Iris pigment epithelial cell (primary cell): Measurements from ENCODE around the gene ZNF219.

Source experiments
- DNase-seq: peaks from one replicate; pipeline ENCODE4 v3.0.0-alpha.2; 2011; ENCODE audit warnings: low read depth

Gene ZNF219

DNA sequence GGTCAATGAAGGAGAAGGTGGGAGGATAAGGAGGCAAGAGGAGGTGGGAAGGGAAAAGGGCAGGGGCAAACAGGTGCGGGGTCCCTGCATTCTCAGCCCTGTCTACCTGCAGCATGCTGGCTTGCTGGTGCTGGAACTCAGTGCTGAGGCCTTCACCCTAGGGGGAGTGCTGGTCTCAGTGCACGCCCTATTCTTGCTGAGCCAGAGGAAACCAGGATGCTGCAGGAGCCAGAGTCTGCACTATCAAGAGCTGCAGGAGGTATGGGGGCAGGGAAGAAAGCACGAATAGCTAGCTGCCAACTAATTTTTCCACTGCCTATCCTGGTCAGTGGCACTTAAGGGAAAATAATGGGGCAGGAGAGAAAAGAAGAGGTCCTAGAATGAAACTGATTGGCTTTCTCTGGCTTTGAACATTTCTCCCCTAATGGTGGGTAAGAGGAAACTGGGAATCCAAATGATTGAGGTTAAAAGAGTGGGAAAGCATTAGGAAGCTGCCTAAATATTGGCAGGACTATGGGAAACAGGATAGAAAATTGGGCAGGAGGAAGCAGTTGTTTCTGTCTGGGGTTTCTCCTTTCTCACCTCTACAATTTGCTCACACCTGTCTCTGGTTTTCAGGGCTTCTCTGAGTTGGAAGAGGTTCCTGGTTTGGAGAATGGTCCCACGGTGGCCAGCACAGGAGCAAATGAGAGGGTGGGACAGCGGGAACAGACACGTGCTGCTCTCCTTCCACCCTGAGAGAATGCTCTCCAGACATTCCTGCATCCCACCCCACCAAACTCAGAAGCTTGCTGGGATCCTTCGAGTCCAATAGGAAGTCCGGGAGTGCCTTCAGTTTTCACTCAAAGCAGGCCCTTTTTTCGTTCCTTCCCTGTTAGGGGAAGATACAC, 4.3 kb upstream of the ZNF219 start:
- no peak for DNase-seq

DNA sequence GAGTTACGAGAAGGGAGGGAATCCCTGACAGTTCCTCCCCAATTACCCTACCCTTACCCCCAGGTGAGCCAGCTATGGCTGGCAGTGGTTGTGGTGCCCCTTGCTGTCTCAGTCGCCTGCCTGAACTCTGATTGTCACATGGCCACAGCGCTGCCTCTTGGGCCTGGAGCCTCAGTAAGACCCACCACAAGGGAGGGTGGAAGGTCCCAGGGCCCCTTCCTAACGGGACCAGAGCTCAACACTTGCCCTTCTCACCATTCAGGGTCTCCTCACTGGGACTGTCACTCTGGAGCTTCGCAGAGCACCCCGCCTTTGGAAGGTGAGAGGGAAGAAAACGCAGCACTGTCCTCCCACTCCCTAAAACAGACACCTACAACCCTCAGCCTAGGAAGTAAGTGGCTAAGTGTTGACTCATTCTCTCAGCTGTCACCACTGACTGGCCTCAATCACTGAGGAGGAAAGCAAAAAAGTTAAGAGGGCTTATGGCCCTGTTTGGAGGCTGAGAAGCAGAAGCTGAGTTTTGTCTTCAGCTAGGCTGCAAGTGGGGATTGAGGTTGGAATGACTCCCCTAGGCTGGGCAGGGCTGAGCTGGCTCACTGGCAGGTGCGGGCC, 3.5 kb upstream of the ZNF219 start:
- DNase-seq, result no peak

DNA sequence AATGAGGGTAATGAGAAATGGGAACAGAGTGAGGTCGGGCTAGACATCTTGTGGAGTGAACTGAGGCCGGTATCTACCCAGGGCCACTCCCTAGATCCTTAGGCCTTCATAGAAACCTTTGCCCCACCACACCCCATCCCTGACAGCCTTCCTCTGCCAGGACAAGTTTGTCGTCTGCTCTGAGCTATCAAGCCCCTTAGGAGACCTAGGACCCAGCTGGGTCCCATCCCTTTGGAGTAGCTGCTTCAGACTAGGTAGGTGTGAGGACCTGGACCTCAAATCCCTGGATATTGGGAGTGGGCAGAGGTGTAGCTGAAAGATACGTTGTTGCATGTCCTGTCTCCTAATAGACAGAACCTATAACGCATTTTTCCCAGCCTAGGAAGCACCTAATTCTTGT, 2.5 kb upstream of the ZNF219 start, which contains the start of gene TMEM253:
Gene TMEM253 (plus strand): TSS at position 136 of the 400 bp plus-strand sequence. CDS start 278 bp downstream, outside the sequence.
- no peak for DNase-seq

DNA sequence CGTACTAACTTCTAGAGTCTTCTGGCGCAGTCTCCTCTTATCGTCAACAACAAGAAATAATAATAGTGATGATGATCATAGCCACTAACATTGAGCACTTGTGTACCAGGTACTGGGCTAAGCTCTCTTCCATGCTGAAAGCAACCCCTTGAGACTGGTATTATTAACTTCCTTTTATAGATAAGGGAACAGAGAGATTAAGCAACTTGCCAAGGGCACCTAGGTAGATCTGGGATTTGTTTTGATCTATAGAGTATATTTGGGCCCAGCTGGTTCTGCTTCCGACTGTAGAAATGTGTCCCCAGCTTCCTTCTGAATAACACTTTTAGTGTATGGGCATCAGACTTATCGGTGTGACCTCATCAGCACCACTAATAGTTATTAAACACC, 1.1 kb upstream of the ZNF219 start:
- DNase-seq, result no peak

DNA sequence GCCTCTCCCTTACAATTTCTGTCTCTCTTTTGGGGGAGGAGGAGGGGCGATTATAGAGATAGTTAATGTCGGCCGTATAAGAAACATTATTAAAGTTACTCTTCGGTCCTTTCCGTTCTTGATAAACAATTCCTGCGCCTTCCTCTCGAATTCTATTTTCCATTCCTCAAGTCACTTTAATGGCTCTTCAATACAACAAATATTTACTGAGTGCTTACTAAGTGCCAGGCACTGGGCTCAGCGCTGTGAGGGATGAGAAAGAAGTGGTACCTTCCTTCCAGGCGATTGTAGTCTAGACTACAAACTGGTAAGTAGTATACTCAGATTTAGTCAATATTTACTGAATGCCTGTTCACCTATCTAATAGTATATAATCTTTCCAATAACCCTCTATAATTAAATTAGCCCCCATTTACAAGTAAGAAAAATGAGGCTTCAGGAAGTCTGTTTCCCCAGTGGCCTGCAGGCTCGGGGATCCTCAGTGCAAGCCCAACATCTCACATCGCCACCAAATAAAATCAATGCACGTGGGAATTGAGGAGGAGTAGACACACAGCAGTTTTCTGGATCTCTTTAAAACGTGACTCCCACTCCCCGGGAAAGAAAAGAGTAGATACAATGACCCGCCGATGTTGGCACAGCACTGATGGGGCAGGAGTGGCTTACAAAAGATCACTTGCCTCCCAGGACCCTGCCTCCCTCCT, 589 bp upstream of the ZNF219 start:
- no peak for DNase-seq

DNA sequence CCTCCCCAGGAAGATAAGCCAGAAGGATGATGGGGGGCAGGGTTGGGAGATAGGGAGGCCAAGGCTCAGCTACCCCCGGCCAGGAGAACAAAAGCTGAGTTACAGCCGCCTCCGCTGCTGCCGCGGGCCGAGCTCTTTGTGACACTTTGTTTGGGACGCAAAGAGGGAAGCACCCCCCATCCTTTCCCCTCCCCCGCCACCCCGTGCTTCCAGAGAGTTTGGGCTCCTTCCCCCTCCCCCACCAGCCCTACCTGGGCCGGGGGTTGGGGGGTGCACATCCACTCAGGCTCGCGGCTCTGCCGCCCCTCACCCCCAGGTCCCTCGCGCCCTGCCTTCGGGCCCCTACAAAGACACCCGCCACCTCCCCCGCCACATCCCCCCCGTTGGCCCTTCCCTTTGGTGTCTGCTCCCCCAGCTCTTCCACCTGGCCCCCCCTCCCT, 799 bp downstream of the ZNF219 start:
- DNase-seq, result no peak

DNA sequence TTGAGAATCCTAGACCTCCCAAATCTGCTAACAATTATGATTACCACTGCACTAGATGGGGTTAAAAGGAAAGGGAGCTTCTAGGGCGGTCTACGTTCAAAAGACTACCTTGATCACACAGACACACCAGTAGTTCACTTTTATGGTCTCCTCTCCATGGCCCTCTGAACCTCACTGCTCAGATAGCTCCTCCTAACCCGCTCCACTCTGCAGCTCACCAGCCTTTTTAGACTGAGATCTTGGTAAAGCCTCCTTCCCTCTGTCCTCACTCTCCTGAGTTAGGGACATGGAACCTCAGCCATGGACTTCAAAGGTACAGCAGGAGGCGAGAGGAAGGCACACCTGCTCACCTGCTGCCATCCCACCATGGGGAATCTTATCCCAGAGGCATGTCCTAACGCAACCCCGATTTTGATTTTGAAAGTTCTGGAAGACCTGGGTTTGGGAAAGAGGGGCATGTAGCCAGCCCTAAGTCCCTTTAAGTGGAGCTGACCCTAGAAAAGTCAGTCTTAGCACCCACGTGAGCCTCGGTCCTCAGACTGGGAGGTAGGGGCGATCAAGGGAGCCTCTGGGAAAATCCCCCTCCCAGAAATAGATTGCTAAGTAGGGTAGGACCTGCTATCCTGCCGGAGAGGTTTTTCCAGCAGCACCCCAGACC, 1.3 kb downstream of the ZNF219 start:
- DNase-seq, result no peak

DNA sequence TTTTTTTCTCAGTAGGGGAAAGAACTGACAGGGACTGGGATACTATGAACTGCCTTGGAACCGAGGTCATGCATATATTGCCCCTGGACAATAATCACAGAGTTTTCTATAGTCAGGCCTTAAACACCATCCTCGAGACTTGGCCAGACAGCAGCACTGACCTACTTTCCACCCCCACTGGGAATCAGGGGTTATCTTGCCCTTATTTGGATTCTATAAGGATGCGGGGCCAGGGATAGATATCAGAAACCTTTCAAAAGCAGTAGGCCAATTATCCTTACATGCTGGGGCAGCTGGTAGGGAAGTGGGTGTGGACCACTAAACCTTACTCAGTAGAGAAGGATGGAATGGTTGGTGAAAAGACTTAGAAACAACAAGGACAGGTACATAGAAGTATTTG, 2.0 kb downstream of the ZNF219 start:
- DNase-seq, result no peak

DNA sequence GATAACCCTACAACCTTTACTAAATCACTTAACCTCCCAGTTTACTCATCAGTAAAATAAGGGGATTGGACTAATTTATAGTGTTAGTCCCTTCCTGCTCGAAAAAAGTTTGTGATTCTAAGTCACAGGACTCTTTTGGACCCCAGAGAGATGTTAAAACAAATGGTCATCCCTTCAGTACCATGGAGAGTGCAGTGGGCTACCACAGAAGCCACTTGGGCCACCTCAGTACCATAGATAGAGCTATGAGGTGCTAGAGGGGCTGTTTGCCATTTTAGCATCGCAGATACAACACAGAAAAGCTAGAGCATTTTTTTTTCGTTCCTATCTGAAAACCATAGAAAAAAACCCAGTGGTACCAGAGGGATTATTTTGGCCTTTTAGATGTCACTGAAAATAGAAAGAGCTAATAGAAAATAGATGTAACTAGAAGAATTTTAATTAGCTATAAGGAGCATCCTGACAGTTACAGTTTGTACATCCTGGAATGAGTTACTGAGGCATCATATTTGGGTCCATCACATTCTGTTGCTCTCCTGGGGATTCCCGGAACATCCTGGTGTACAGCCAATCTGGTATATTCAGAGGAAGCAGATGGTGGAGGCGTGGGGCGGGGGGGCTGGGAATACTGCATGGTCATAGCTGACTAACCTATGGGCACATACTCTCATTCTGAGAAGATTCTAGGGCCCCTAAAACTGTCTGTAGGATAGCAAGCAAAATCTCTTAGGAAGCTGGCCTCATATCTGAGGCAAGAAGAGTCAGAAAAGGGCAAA, 2.8 kb downstream of the ZNF219 start:
- DNase-seq, result peak; percentile 17

DNA sequence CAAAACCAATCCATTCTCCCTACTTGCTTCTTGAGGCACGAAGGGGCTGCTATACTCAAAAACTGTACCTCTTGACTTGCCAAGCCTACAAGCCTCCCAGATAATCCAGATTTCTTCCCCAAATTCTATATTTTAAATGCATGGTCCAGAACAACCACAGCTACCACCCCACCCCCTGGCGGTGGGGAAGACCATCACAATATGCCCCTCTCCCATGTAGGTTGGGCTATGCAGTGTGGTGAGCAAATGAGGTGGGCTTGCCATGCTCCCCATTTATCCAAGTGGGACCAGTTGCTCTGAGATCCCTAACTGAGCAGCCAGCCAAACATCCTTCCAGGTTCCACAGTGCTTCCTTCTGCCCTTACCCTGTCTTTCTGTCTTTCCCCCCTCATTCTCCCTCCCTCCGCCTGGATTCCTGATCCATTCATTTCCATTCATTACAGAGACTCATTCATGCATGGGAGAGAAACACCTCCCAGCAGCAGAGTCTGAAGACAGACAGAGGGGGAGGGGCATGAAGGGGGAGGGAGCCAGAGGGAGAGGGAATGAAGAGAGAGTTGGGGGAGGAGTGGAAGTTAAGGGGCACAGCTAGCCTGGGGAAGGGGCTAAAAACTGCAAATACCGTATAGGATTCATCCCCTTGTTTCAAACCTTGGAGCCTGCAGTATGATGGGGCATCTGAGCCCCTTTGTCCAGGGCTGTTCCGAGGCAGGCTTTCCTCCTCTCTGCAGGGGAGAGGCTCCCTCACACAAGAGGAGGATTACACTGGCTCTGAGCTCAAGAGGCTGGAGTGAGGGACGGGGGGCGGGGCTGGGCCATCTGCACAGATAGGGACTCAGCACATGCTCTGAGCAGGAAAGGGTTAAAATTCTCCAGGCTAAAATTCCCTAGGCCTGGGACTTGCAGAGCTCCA, 4.4 kb downstream of the ZNF219 start:
- no peak for DNase-seq

DNA sequence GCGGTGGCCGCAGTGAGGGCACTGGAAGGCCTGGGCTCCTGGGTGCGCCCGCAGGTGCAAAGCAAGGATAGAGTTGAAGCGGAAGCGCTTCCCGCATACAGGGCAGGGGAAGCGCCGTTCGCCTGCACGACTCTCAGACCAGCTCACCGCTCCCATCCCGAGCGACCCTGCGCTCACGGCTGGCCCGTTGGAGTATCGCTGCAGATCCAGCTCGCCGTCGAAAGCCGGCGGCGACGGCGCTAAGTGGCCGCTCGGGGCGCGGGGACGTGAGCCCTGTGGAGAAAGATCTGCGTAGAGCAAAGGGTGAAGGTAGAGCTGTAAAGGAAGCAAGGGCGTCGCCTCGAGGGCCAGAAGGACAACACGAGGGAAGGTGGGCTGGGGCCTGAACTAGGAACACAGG, 5.4 kb downstream of the ZNF219 start:
- DNase-seq, result no peak

DNA sequence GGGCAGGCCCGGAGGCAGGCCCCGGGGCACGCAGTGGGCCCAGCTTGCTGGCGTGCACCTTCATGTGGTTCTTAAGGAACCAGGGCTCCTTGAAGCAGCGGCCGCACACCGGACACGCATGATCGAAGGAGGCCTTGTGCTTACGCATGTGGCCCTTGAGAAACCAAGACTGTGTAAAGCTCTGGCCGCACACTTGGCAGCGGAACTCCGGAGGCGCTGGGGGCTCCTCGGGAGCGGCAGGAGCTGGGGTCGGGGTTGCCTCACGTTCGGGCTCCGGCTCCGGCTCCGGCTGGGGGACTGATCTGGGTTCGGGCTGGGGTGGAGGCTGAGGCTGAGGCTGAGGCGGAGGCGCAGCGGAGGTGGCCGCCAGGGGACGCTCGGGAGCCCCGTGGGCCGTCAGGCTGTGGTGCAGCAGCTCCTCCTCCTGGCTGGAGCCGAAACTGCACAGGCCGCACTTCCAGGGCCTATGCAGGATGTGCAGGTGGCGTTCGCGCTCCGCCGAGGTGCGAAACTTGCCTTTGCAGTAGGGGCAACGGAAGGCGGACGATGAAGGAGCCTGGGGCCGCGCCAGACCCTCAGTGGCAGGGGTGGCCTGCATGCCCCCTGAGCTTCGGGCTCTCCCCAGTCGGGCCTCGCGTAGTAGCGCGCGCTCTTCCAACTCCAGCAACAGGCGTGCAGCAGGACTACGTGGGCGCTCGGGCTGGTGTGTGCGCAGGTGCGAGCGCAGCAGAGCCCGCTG, 6.0 kb downstream of the ZNF219 start:
- DNase-seq, result peak; percentile 57

DNA sequence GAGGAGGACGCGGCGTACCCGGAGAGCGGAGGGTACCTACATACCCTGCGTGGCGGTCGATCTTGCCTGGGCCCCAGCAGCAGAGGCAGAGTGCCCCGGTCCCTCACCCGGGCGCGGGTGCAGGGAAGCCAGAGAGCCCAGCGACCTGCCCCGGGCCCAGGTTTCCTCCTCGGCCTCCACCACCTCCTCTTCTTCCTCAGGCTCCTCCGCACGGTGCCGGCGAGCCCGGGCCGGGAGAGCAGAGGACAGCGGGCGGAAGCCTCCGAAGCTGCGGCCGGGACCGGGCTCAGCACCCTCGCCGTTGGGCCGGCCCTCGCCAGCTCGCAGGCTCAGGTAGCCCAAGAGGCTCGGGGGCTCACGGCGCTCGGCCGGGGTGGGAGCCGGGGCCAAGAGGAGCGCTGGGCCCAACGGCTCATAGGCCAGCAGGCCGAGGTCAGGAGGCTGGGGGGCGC, 6.6 kb downstream of the ZNF219 start:
- no peak for DNase-seq

DNA sequence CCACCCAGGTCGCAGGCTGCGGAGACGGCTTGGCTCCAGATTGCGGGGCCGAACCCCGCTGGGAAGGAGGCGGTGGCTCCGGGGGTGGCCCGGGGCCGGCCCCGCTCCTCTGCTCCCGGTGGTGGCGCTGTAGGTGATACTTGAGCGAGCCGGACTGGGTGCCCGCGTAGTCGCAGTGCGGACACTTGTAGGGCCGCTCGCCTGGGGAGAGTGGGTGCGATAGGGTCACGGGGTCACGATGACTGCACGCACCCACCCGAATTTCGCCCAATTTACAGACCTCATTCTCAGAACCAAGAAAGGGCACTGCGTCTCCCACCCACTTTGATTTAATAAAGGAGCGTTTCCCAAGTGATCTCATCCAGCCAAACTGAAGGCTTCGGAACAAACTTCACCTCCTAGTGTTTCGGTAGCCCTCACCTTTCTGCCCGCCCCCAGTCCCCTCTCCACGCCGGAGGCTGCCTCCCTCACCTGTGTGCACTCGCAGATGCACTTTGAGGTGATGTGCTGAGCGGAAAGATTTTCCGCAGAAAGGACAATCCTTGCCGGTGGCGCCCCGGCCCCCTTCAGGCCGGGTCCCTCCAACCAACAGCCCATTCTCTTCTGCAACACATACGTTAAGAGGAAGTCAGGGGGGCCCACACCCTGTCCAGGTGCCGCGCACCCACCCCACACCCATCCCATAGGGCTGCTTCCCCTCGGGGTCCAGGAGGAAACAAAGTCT, 7.4 kb downstream of the ZNF219 start:
- DNase-seq, result no peak

DNA sequence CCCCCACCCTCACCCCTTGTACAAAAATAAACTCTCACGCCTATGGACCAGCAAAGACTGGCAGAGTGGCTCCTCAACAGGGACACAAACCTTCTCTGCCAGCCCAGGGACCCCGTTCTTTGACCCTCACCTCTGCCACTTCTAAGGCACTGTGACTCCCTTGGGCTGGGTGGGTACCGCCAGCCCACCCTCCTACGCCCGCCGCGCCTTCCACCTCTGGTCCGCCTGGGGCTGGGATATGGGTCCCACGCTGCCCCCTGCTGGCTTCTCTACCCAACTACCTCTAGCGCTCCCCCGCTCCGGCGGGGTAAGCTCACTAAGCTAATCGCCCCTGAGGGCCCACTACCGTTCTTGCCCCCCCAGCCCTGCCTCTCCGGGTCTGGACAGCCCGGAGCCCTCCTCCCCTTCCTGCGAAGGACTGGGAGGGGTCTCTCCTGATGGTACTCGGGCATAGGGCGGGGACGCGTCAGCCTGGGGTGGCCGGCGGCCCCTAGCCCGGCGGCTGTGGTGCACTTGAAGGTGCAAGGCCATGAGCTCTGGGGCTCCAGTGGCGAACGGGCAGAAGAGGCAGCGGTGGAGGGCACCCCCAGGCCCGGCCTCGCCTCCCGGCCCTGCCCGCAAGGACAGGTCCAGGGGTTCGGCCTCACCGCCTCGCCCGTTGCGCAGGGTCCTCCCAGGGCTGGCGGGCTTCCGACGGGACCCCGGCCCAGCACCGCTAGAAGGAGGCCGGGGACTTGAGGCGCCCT, 8.1 kb downstream of the ZNF219 start:
- DNase-seq, result no peak

DNA sequence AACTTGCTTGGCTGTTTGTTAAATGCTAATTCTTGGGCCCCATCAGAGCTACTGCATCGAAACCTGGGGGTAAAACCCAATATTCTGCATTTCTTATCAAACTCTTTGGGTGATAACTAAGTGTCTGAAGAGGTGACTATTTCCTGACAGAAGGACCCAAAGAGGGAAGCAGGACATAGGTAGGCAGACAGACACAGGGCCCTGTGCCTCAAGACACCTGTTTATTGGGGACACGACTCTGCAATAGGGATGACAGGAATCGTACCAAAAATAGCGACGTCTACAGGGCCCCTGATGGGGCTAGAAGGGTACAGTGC, 8.6 kb downstream of the ZNF219 start:
- DNase-seq, result no peak

DNA sequence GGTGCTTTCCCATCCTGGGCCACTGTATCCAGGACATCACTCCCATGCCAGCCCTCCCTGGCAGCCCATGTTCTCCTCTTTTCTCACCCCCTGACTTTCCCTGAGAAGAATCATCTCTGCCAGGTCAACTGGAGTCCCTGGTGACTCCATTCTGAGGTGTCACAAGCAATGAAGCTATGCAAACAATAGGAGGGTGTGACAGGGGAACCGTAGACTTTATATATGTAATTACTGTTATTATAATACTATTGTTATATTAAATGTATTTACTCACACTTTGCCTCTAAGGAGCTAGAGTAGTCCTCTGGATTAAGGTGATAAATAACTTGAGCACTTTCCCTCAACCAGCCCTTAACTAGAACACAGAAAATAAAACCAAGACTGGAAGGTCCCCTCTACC, 9.2 kb downstream of the ZNF219 start:
- no peak for DNase-seq

DNA sequence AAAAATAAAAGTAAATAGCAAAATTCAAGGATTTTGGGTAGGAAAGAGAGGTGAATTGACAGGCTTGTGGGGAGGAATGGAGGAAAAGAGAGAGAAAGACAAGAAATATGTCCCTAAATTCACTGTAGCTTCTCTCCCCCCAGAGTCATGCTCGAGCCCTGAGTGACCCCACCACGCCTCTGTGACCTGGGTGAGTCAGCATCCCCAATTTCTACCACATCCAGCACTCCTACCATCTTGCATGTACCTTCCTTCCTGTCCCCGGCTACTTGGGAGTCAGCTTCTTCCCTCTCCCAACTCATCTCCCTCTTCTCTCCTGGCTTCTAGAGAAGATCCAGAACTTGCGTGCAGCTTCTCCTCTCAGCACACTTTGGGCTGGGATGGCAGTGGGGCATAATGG, 9.8 kb downstream of the ZNF219 start:
- DNase-seq, result no peak
